Testis (tissue), 3 donors: ENCODE measurements around the gene IL17REL. TPM values are rescaled to one million over a fixed set of nuclear protein-coding genes. Genes with fewer than 3 reads are reported as not detected.

ENCODE experiments used
- DNase-seq: peaks from one replicate; pipeline ENCODE4 v3.0.0-alpha.2; 2019
- H3K27ac ChIP-seq, 2 donors: fragments of 200-600 bp; sonication (generic); one replicate each; pipeline ENCODE4 v1.5.1; 2019
- H3K27me3 ChIP-seq: fragments of 200-600 bp; sonication (generic); one replicate; pipeline ENCODE4 v1.5.1; 2019
- H3K36me3 ChIP-seq: fragments of 200-600 bp; sonication (generic); one replicate; pipeline ENCODE4 v1.5.1; 2017; ENCODE audit warnings: low read depth; ENCODE audit errors: missing control alignments
- H3K4me1 ChIP-seq: fragments of 200-600 bp; sonication (generic); one replicate; pipeline ENCODE4 v1.5.1; 2019
- H3K4me3 ChIP-seq, 2 donors: fragments of 200-600 bp; sonication (generic); one replicate each; pipeline ENCODE4 v1.5.1; 2017 to 2019
- H3K9me3 ChIP-seq: fragments of 200-600 bp; sonication (generic); one replicate; pipeline ENCODE4 v1.5.1; 2017
- POLR2A ChIP-seq: fragments of 450-650 bp; IDR thresholded peaks from one replicate; pipeline ENCODE4 v1.6.1; 2017; ENCODE audit warnings: antibody characterized with exemption, mild to moderate bottlenecking, moderate library complexity
- WGBS, 2 donors: methylation state at CpG; one replicate each; pipeline ENCODE4 v1.1.5; 2018; 5-methylcytosine and 5-hydroxymethylcytosine counted together
- intact Hi-C: fragments of 100-400 bp; cut with DNase I; formaldehyde crosslinking; loops from one replicate; pipeline ENCODE4 v1.15.1; 2023; ENCODE audit warnings: low total_unique reads
- polyA plus RNA-seq: library from polyadenylated mRNA; stranded (reverse); fragments of 350-450 nt; fragmentation: Illumina TruSeq; extraction: RNeasy Lipid Tissue Mini Kit (QIAGEN cat#74804); gene quantifications from one replicate; pipeline ENCODE4 v1.2.3, GENCODE V29; 2014; ENCODE audit warnings: low read depth, low replicate concordance; ENCODE audit not compliant: insufficient read depth
- total RNA-seq, 2 donors: library from RNA; depleted of rRNA; stranded (reverse); fragments of >200 nt; gene quantifications; one replicate each; pipeline ENCODE4 v1.2.3, GENCODE V29; 2016
- TF ChIP-seq, protein P1 (sequence below), 3 experiments: fragments of 450-650 bp in 2 of 3; fragments of 200-600 bp in 1 of 3; sonication (generic) in 1 of 3; IDR thresholded peaks; one replicate each; pipeline ENCODE4 v1.5.1; 2016 to 2019; ENCODE audit warnings: antibody characterized with exemption in 3 of 3, mild to moderate bottlenecking in 2 of 3, moderate library complexity in 1 of 3

The IL17REL gene
- total and polyA plus RNA-seq, 3 donors from 2014 or later, result 0.25 to 0.55 (median 0.30) TPM

DNA sequence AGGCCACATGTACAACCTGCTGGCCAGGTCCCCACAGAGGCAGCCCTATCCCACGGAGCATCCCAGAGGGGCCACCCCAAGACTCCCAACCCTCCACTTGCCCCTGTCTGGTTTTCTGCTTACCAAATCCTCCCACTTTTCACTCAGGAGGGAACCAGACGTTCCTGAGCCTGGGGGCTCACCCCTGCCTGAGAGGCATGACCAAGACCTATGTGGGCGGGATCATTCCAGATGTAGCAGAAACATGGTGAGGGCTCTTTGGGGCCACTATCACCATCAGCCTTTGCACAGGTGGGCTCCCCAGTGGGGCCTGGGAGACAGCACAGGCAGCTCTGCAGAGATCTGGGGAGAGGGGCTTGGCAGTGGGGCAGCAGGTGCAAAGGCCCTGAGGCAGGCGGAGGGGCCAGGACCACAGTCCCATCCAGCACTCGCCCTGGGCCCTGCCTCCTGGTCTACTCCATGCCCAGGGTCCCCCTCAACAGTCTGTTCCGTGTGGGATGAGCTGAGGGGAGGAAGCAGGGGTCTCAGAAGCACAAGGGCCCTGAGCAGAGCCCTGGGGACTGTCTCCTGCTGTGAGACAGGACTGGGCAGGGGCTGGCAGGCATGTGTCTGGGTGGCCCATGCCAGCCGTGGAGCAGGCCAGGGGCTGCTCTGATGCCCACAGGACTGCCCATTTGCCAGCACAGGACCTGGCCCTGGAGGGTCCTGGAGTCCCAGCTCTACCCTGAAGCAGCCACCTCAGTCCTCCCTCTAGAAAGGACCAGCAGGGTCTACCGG, 42.6 kb downstream of the IL17REL start:
- Histone ChIP-seq H3K27ac (peak overlapping the region in 1 of 2 donors; percentile 59), H3K36me3 (no peaks in the 10 kb centered on the region), H3K9me3 (no peaks in the 10 kb centered on the region), H3K4me1 (peaks cover 49% of the 10 kb centered on the region), H3K4me3 (no peak overlapping the region), H3K27me3 (no peaks in the 10 kb centered on the region)
- WGBS, 2 donors, result 72 to 80% methylated on average over 3 to 8 of the region's 8 CpGs
- intact Hi-C loops, result no loop called here
- TF ChIP-seq POLR2A, result no peak
- TF ChIP-seq, protein P1, sequence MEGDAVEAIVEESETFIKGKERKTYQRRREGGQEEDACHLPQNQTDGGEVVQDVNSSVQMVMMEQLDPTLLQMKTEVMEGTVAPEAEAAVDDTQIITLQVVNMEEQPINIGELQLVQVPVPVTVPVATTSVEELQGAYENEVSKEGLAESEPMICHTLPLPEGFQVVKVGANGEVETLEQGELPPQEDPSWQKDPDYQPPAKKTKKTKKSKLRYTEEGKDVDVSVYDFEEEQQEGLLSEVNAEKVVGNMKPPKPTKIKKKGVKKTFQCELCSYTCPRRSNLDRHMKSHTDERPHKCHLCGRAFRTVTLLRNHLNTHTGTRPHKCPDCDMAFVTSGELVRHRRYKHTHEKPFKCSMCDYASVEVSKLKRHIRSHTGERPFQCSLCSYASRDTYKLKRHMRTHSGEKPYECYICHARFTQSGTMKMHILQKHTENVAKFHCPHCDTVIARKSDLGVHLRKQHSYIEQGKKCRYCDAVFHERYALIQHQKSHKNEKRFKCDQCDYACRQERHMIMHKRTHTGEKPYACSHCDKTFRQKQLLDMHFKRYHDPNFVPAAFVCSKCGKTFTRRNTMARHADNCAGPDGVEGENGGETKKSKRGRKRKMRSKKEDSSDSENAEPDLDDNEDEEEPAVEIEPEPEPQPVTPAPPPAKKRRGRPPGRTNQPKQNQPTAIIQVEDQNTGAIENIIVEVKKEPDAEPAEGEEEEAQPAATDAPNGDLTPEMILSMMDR (IDR thresholded peaks at IDR 0.05), result no peak
- no peak for DNase-seq

DNA sequence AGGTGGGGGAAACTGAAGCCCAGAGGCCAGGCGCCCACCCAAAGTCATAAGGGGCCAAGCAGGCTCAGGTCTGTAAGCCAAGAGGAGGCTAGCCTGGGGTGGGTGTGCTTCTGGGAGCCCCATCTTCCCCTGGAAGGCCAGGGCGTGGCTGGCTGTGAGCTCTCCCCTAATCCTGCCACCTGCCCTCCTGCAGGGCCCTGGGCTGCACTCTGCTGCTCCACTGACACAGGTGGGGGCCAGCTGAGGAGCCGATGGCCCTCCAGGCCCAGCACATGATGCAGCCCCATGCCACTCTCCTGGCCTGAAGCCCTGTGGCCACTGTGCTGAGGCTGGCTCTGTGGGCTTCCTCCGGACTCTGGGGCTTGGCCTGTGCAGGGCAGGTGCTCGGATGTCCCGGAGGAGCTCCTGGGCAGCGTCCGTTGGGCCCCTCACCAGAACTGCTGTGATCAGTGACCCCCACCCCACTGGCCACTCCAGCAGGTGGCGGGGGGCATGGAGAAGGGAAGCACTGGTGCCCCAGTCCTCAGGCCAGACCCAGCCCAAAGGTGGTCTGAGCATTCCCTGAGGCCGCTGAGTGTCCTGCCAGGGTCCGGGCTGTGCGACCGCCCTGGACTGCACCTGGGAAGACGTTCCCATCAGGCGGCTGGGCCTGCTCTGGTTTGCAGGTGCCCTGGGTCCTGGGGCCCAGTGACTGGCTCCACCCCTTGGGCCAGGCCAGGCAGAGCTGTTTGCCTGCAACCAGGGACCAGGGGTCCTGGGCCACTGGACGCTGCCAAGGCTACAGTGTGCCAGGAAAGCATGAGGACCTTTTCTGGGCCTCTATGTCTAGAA, 43.5 kb downstream of the IL17REL start:
- Histone ChIP-seq H3K36me3 (no peaks in the 10 kb centered on the region), H3K27ac (peak overlapping the region in 1 of 2 donors; percentile 59), H3K9me3 (no peaks in the 10 kb centered on the region), H3K27me3 (no peaks in the 10 kb centered on the region), H3K4me3 (no peak overlapping the region), H3K4me1 (peaks cover 57% of the 10 kb centered on the region)
- intact Hi-C loops, result no loop called here
- DNase-seq, result no peak
- no peak for TF ChIP-seq POLR2A
- TF ChIP-seq, protein P1 (IDR thresholded peaks at IDR 0.05), result no peak
- 84 to 98% methylated on average over 3 to 15 of the region's 16 CpGs for WGBS, 2 donors

DNA sequence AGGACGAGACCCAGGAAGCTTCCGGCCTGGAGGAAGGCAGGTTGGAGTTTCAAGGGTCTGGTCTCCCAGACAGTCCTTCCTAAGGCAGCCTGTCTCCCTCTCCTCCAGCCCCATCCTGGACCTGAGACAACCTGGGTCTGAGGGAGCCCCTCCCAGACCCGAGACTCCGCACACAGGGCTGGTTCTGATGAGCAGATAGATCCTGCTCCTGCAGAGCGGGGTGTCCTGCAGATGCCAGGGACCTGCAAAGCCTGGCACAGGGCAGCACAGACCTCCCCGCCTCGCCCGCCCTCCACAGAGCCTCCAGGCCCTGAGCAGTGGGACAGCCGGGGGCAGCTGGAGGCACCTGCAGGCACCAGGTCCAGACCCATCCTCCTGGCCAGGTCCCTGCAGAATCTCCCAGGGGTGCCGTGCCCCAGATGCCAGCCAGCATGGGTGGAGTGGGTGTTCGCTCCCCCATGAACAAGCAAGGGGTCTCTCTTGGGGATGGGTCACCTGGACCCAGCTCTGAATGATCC, 44.2 kb downstream of the IL17REL start:
- H3K4me1 ChIP-seq, result peaks cover 63% of the 10 kb centered on the region
- peak; percentile 14 for DNase-seq
- H3K27ac ChIP-seq, result peak overlapping the region; percentile 88 to 95
- 73 to 95% methylated on average over 2 to 11 of the region's 11 CpGs for WGBS, 2 donors
- no peak for TF ChIP-seq POLR2A
- H3K27me3 ChIP-seq, result no peaks in the 10 kb centered on the region
- no peaks in the 10 kb centered on the region for H3K9me3 ChIP-seq
- H3K4me3 ChIP-seq, result no peak overlapping the region
- H3K36me3 ChIP-seq, result no peaks in the 10 kb centered on the region
- intact Hi-C loops, result no loop called here

DNA sequence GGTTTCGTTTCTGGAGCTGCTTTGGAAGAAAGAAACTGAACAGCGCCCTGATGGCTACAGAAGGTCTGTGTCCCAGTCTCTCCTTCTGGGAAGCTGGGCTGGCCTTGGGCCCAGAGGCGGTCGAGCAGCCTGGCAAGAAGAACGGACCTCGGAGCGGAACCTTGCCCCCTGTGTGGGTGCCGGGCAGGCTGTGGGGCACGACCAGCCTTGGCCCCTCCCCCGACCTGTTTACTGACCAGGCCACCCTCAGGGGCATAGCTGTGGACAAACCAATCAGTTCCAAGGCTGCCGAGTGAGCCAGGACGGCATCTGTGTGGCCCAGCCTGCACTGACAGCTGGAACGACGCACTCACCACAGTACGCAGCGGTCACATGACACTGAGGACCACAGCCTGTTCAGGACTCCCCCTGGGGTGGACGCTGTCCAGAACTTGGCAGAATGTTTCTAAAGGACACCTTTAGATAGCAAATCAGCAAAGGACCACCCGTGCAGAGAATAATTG, 44.8 kb downstream of the IL17REL start:
- no peaks in the 10 kb centered on the region for H3K36me3 ChIP-seq
- no peaks in the 10 kb centered on the region for H3K9me3 ChIP-seq
- H3K27me3 ChIP-seq, result no peaks in the 10 kb centered on the region
- H3K4me1 ChIP-seq, result peaks cover 70% of the 10 kb centered on the region
- peak overlapping the region; percentile 88 to 95 for H3K27ac ChIP-seq
- 34% methylated on average over 7 to 18 of the region's 18 CpGs for WGBS, 2 donors
- no peak for TF ChIP-seq POLR2A
- TF ChIP-seq, protein P1 (IDR thresholded peaks at IDR 0.05), result no peak
- DNase-seq, result peak; percentile 79
- no peak overlapping the region for H3K4me3 ChIP-seq
- intact Hi-C loops, result no loop called here
